ENCODE data around the gene NSUN7. TPM values are rescaled to one million over a fixed set of nuclear protein-coding genes. Genes with fewer than 3 reads are reported as not detected.

Gene NSUN7
- total and polyA plus RNA-seq, 2 of the 13 experiments (the other 11 are each of a cell fraction or from before 2014, with no cell fraction given), result 0.05 TPM; not detected in 1

DNA sequence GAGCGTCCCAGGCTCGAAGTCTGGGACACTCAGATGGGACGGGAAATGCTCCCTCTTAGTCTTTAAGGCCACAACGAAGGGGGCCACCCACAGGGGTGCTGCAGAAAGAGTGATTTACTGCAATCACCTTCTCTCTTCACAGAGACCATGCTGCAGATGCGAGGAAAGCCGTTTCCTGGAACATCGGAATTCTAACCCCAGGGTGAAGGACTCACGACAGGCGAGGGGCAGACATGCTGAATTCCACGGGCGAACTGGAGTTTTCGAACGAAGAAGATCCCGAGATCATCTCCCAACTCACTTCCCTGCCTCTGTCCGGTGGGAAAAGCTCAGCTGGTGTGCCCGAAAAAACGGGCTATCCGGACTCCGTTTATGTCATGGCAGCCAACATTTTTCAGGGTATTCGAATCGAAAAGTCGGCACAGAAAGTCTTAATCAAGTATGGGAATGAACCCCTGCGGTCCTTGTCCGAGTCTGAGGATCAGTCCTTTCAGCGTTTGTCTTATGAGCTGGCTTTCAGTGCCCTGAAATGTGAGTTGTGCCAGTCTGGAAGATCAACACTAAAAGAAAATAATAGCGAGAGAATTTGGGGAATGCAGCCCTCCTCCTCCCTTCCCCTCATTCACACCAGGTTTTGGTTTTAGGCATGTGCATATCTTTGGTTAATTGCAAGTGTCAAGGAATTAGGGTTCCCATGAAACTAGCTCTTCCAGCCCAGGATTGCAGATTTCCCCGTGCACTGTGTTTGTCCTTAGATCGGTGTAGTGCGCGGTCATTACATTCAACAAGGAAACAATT, 905 bp downstream of the NSUN7 start:
- no peaks in the 10 kb centered on the region for H3K36me3 ChIP-seq (replicated peaks in 1 of 2; ENCODE audit: control insufficient read depth in 1 of 2, insufficient read depth in 2 of 2, low read length in 2 of 2)
- intact Hi-C loops (cut with micrococcal nuclease; ENCODE audit: unreplicated experiment), result no loop called here
- H3K27me3 ChIP-seq (ENCODE audit: control insufficient read depth in 1 of 2, insufficient read depth in 2 of 2, low read length in 2 of 2), result no peaks in the 10 kb centered on the region
- 80% methylated on average over 30 of the region's 30 CpGs for WGBS (ENCODE audit: low lambda C conversion rate)
- H3K4me3 ChIP-seq (replicated peaks in 1 of 3; ENCODE audit: insufficient read depth in 1 of 3, low read depth in 2 of 3, low read length in 3 of 3), result peak overlapping the region in 1 of 3 experiments; percentile 41; a peak in 1 of 6 replicates
- H3K79me2 ChIP-seq (ENCODE audit: insufficient read depth, low read length), result no peaks in the 10 kb centered on the region
- BruUV-seq (replicated peaks), result no TSS peak
- DNase-seq (ENCODE audit: low spot score) (no peak), FAIRE-seq (no peak), ATAC-seq (no peak)
- TF ChIP-seq, protein P1, sequence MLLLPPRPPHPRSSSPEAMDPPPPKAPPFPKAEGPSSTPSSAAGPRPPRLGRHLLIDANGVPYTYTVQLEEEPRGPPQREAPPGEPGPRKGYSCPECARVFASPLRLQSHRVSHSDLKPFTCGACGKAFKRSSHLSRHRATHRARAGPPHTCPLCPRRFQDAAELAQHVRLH (CRISPR knock-in tag; IDR thresholded peaks at IDR 0.05; ENCODE audit: borderline replicate concordance, low read depth), result no peak
- TF ChIP-seq PRMT3 (CRISPR knock-in tag; IDR thresholded peaks at IDR 0.05; ENCODE audit: borderline replicate concordance, low read depth), result no peak
- TF ChIP-seq, protein P2, sequence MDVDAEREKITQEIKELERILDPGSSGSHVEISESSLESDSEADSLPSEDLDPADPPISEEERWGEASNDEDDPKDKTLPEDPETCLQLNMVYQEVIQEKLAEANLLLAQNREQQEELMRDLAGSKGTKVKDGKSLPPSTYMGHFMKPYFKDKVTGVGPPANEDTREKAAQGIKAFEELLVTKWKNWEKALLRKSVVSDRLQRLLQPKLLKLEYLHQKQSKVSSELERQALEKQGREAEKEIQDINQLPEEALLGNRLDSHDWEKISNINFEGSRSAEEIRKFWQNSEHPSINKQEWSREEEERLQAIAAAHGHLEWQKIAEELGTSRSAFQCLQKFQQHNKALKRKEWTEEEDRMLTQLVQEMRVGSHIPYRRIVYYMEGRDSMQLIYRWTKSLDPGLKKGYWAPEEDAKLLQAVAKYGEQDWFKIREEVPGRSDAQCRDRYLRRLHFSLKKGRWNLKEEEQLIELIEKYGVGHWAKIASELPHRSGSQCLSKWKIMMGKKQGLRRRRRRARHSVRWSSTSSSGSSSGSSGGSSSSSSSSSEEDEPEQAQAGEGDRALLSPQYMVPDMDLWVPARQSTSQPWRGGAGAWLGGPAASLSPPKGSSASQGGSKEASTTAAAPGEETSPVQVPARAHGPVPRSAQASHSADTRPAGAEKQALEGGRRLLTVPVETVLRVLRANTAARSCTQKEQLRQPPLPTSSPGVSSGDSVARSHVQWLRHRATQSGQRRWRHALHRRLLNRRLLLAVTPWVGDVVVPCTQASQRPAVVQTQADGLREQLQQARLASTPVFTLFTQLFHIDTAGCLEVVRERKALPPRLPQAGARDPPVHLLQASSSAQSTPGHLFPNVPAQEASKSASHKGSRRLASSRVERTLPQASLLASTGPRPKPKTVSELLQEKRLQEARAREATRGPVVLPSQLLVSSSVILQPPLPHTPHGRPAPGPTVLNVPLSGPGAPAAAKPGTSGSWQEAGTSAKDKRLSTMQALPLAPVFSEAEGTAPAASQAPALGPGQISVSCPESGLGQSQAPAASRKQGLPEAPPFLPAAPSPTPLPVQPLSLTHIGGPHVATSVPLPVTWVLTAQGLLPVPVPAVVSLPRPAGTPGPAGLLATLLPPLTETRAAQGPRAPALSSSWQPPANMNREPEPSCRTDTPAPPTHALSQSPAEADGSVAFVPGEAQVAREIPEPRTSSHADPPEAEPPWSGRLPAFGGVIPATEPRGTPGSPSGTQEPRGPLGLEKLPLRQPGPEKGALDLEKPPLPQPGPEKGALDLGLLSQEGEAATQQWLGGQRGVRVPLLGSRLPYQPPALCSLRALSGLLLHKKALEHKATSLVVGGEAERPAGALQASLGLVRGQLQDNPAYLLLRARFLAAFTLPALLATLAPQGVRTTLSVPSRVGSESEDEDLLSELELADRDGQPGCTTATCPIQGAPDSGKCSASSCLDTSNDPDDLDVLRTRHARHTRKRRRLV (CRISPR knock-in tag; IDR thresholded peaks at IDR 0.05), result no peak
- H3K9ac ChIP-seq (ENCODE audit: insufficient read depth, low read depth, low read length), result no peak overlapping the region
- in situ Hi-C loops (cut with HindIII; ENCODE audit: extremely low pct_ligation_motif_present, low pct_unique_long_range_greater_than_20kb), result no loop called here
- H4K20me1 ChIP-seq (ENCODE audit: insufficient read depth, low read length), result no peaks in the 10 kb centered on the region
- H3K4me2 ChIP-seq (ENCODE audit: low read depth, low read length), result no peak overlapping the region
- H3K4me1 ChIP-seq (ENCODE audit: insufficient read depth, low read length), result peaks cover 4% of the 10 kb centered on the region
- CTCF ChIA-PET (ENCODE audit: low intra/inter-chr PET ratio, low total read pairs), result no interaction called here
- POLR2A ChIA-PET, result no interaction called here
- no peaks in the 10 kb centered on the region for H3K9me3 ChIP-seq (ENCODE audit: low read length)
- H3K27ac ChIP-seq (ENCODE audit: extremely low read length, insufficient read depth, low read length), result no peak overlapping the region
- H2AFZ ChIP-seq (ENCODE audit: low read length), result no peak overlapping the region

Measured in HepG2 (cell line).